Gastrocnemius medialis (tissue), 4 donors: ENCODE measurements around the gene DRGX. TPM values are rescaled to one million over a fixed set of nuclear protein-coding genes. Genes with fewer than 3 reads are reported as not detected.
A peak's percentile ranks its signal among the peaks of the same experiment; 100 is the strongest.

Experiments used
- ATAC-seq, 2 donors: fragments of 150-250 bp; one replicate each; pipeline ENCODE4 v1.9.1; 2016
- DNase-seq, 2 donors: peaks; one replicate each; pipeline ENCODE4 v3.0.0-alpha.2; 2019
- H3K27ac ChIP-seq, 4 donors: fragments of 200-600 bp; sonication (generic); 1 replicate in 1 of 4; 2 replicates in 3 of 4; pipeline ENCODE4 v1.5.1; 2016 to 2018; ENCODE audit warnings: mild to moderate bottlenecking in 2 of 4, moderate library complexity in 1 of 4
- H3K27me3 ChIP-seq, 3 donors: fragments of 200-600 bp; sonication (generic) in 2 of 3; 1 replicate in 1 of 3; 2 replicates in 2 of 3; pipeline versions ENCODE4 v1.5.1 to v1.6.0; 2016 to 2019; ENCODE audit warnings: mild to moderate bottlenecking in 1 of 3, moderate library complexity in 1 of 3
- H3K36me3 ChIP-seq, 2 donors: fragments of 200-600 bp; sonication (generic) in 1 of 2; one replicate each; pipeline ENCODE4 v1.5.1; 2017 to 2018
- H3K4me1 ChIP-seq, 2 donors: fragments of 200-600 bp; sonication (generic) in 1 of 2; one replicate each; pipeline ENCODE4 v1.5.1; 2016 to 2017; ENCODE audit warnings: mild to moderate bottlenecking in 2 of 2
- H3K4me3 ChIP-seq, 4 donors: fragments of 200-600 bp; sonication (generic) in 3 of 4; 1 replicate in 1 of 4; 2 replicates in 3 of 4; pipeline ENCODE4 v1.5.1; 2016 to 2019; ENCODE audit warnings: mild to moderate bottlenecking in 2 of 4
- H3K9me3 ChIP-seq, 3 donors: fragments of 200-600 bp; sonication (generic) in 2 of 3; 1 replicate in 1 of 3; 2 replicates in 2 of 3; pipeline ENCODE4 v1.5.1; 2016 to 2019
- POLR2A ChIP-seq, 2 donors: fragments of 450-650 bp; IDR thresholded peaks; one replicate each; pipeline ENCODE4 v1.6.1; 2017; ENCODE audit warnings: antibody characterized with exemption in 2 of 2, mild to moderate bottlenecking in 2 of 2, moderate library complexity in 2 of 2
- in situ Hi-C, 4 donors: fragments of 200-750 bp; cut with MboI; loops; one replicate each; pipeline versions ENCODE4 v1.15.0 to v1.8.0; 2017; ENCODE audit warnings: low sequenced_read_pairs in 4 of 4
- intact Hi-C: fragments of 100-400 bp; cut with DNase I; formaldehyde crosslinking; loops from one replicate; pipeline ENCODE4 v1.15.1; 2023; ENCODE audit warnings: low total_unique reads
- total RNA-seq, 4 donors: library from RNA; depleted of rRNA; stranded (reverse); fragments of >200 nt; gene quantifications; one replicate each; pipeline versions ENCODE4 v1.1.0 to v1.2.3, GENCODE V29; 2016
- TF ChIP-seq, protein P1 (sequence below), 5 experiments: fragments of 450-650 bp in 3 of 5; fragments of 200-600 bp in 2 of 5; sonication (generic) in 2 of 5; IDR thresholded peaks in 4 of 5; conservative IDR thresholded peaks in 1 of 5; 1 replicate in 4 of 5; 2 replicates in 1 of 5; pipeline ENCODE4 v1.5.1; 2016 to 2019; ENCODE audit warnings: antibody characterized with exemption in 5 of 5, mild to moderate bottlenecking in 3 of 5, moderate library complexity in 3 of 5

The DRGX gene
- total RNA-seq, 4 donors from 2014 or later = not detected

DNA sequence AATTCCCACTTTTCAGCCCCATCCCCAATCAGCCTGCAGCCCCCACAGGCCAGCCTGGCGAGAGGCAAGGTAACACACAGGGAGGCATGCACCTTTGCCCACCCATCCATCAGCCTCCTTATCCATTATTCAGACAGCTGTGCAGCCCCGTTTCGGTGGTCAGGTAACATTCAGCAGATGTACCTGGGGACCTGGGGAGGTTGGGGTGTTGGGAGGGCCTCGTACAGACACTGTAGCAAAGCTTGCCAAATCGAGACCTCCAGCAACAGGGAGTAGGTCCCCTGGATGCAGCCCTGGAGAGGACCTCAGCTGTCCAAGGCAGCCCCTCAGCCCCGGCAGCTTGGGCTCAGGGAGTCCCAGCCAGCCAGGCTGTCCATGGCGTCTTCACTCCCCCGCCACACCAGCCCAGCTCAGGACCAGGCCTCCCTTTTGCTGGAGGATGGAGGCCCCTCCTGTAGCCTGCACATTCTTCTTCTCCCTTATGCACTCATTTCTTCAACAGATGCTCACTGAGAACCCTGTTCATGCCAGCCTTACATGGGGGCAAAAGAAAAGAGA is 8.5 kb upstream of the DRGX start:
- Histone ChIP-seq H3K27ac (no peak overlapping the region), H3K27me3 (peaks cover 13 to 22% (median 18%) of the 10 kb centered on the region in 3 donors), H3K4me3 (no peak overlapping the region), H3K9me3 (no peaks in the 10 kb centered on the region), H3K36me3 (no peaks in the 10 kb centered on the region), H3K4me1 (no peaks in the 10 kb centered on the region)
- no peak for TF ChIP-seq POLR2A (IDR thresholded peaks at IDR 0.05)
- in situ Hi-C loops = loop anchor here in 1 of 4 donors (25.0 kb wide), 1 partner anchor 108 kb away; no protein-coding TSS in a partner anchor
- no peak for DNase-seq
- ATAC-seq = no peak
- intact Hi-C loops = no loop called here

DNA sequence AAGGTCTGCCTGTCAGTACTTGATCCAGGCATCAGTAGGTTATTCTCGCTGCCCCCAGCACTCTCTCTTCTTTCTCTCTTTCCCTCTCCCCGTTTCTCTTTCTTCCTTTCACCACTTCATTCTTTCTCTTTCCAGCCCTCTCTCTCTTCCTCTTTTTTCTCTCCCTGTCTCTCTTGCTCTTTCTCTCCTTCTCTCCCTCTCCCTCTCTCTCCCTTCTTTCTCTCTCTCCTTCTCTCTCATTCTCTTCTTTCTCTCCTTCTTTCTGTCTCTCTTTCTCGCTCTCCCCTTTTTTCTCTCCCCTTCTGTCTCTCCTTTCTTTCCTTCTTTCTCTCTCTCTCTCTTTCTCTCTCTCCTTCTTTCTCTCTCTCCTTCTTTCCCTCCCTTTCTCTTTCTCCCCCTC is 7.5 kb upstream of the DRGX start:
- no peaks in the 10 kb centered on the region for H3K9me3 ChIP-seq
- peaks cover 24 to 32% (median 26%) of the 10 kb centered on the region in 3 donors for H3K27me3 ChIP-seq
- no peaks in the 10 kb centered on the region for H3K36me3 ChIP-seq
- DNase-seq (no peak), ATAC-seq (no peak)
- intact Hi-C loops (no loop called here), in situ Hi-C loops (loop anchor here in 1 of 4 donors (25.0 kb wide), 1 partner anchor 109 kb away; no protein-coding TSS in a partner anchor)
- peaks cover 0 to under 1% of the 10 kb centered on the region in 2 donors for H3K4me1 ChIP-seq
- TF ChIP-seq POLR2A (IDR thresholded peaks at IDR 0.05) = no peak
- TF ChIP-seq, protein P1, sequence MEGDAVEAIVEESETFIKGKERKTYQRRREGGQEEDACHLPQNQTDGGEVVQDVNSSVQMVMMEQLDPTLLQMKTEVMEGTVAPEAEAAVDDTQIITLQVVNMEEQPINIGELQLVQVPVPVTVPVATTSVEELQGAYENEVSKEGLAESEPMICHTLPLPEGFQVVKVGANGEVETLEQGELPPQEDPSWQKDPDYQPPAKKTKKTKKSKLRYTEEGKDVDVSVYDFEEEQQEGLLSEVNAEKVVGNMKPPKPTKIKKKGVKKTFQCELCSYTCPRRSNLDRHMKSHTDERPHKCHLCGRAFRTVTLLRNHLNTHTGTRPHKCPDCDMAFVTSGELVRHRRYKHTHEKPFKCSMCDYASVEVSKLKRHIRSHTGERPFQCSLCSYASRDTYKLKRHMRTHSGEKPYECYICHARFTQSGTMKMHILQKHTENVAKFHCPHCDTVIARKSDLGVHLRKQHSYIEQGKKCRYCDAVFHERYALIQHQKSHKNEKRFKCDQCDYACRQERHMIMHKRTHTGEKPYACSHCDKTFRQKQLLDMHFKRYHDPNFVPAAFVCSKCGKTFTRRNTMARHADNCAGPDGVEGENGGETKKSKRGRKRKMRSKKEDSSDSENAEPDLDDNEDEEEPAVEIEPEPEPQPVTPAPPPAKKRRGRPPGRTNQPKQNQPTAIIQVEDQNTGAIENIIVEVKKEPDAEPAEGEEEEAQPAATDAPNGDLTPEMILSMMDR (IDR thresholded peaks at IDR 0.05 in 4 of 5, conservative IDR thresholded peaks at IDR 0.05 in 1 of 5) = no peak
- H3K4me3 ChIP-seq = no peak overlapping the region
- no peak overlapping the region for H3K27ac ChIP-seq

DNA sequence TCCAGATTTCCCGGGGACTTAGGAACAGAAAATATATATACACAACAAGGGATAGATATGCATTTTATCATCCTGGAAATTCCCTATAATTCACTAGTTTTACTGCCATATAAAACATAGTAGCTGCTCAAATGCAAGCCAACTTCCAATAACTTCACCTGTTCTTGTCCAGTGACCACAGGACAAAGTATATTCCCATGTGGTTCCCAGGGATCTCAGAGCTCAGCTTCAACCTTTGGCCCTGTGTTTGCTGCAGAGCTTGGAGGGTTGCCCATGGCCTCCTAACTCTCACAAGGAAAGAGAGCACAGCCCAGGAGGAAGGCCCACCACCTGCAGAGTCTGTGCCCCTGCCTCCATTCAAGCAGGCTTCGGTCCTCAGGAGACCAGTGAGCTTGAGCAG is 4.5 kb upstream of the DRGX start:
- intact Hi-C loops = no loop called here
- no peak overlapping the region for H3K27ac ChIP-seq
- H3K27me3 ChIP-seq = peaks cover 54 to 62% (median 56%) of the 10 kb centered on the region in 3 donors
- in situ Hi-C loops = loop anchor here in 1 of 4 donors (25.0 kb wide), 1 partner anchor 112 kb away; no protein-coding TSS in a partner anchor
- DNase-seq (no peak), ATAC-seq (no peak)
- H3K9me3 ChIP-seq = no peaks in the 10 kb centered on the region
- peaks cover 0 to 8% of the 10 kb centered on the region in 2 donors for H3K4me1 ChIP-seq
- H3K4me3 ChIP-seq = no peak overlapping the region
- H3K36me3 ChIP-seq = no peaks in the 10 kb centered on the region
- TF ChIP-seq, protein P1 (IDR thresholded peaks at IDR 0.05 in 4 of 5, conservative IDR thresholded peaks at IDR 0.05 in 1 of 5) = no peak
- TF ChIP-seq POLR2A (IDR thresholded peaks at IDR 0.05) = no peak

DNA sequence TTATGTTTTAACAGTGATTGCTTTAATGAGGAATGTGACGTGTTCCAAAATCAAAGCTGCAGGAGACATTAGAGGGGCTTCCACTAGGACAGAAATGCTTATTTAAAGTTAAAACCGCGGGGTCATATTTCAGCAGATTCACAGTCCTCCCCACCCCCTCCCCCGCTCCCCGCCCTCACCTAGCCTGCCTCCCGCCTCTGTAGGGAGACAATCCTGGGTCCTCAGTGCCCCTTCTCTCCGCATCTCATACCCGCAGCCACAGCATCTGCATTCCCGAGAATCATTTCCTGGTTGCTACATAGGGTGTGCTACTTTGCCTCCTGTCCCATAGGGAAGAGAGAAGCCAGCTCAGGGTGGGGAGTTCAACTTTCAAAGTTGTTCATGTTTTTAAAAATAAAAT is 3.1 kb upstream of the DRGX start:
- Histone ChIP-seq H3K27ac (no peak overlapping the region), H3K36me3 (no peaks in the 10 kb centered on the region), H3K4me1 (peaks cover 0 to 8% of the 10 kb centered on the region in 2 donors), H3K9me3 (no peaks in the 10 kb centered on the region), H3K27me3 (peaks cover 66 to 76% (median 67%) of the 10 kb centered on the region in 3 donors), H3K4me3 (no peak overlapping the region)
- intact Hi-C loops (no loop called here), in situ Hi-C loops (loop anchor here in 2 of 4 donors (25.0 kb wide), 1 partner anchor 412 kb away; no protein-coding TSS in a partner anchor)
- TF ChIP-seq, protein P1 (IDR thresholded peaks at IDR 0.05 in 4 of 5, conservative IDR thresholded peaks at IDR 0.05 in 1 of 5) = no peak
- TF ChIP-seq POLR2A (IDR thresholded peaks at IDR 0.05) = no peak
- DNase-seq (no peak), ATAC-seq (no peak)

DNA sequence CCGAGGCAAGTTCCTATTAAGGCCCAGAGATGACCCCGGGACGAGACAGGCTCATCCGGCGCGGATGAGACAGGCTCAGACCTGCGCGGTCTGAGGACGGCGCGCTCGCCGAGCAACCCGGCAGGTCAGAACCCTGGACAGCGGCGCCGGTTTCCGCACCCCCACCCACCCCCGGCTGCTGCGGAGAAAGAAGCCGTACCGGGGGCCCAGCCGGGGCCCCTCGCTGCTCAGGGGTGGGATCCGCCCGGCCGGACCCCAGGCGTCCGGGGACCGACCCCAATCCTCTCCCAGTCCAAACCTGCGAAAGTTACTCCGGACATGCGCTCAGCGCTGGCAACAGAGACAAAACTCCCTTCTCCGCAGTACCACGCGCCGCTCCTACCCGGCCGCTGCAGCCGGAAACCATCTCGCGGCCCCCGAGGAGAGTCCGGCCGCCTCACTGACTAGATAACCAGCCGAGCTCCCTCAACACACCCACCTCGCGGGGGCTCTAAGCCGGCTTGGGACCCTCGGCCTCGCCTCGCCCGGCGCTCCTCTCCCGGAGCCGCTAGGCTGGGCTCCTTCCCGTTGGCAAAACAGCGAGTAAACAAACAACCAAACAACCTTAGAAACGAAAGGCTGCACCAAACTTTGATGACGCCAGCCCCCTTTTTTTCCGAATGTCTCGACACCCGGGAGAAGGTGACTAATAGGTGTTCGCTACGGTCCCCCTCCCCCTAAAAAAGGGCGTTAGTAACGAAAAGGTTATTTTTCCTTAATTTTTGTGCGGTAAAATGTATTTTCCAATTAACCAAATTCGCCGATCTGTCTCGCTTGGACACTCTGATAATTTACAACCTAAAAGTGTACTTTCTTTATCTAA is 2.3 kb upstream of the DRGX start:
- no peak for TF ChIP-seq POLR2A (IDR thresholded peaks at IDR 0.05)
- TF ChIP-seq, protein P1 (IDR thresholded peaks at IDR 0.05 in 4 of 5, conservative IDR thresholded peaks at IDR 0.05 in 1 of 5) = no peak
- ATAC-seq (peak in 1 of 2 donors; percentile 70), DNase-seq (no peak)
- intact Hi-C loops = no loop called here
- H3K36me3 ChIP-seq = no peaks in the 10 kb centered on the region
- H3K9me3 ChIP-seq = no peaks in the 10 kb centered on the region
- in situ Hi-C loops = loop anchor here in 2 of 4 donors (25.0 kb wide), 1 partner anchor 411 kb away; no protein-coding TSS in a partner anchor
- H3K4me1 ChIP-seq = peaks cover 0 to 8% of the 10 kb centered on the region in 2 donors
- peak overlapping the region; percentile 3 to 50 (median 44) for H3K4me3 ChIP-seq
- no peak overlapping the region for H3K27ac ChIP-seq
- peaks cover 72 to 83% (median 75%) of the 10 kb centered on the region in 3 donors for H3K27me3 ChIP-seq
